Muscle layer of colon (tissue), 2 donors: ENCODE data around the gene CACTIN.

ENCODE experiments used
- H3K27ac ChIP-seq: one replicate; pipeline ENCODE4 v1.7.0; 2013; ENCODE audit warnings: low read depth, mild to moderate bottlenecking, low read length, moderate library complexity
- H3K27me3 ChIP-seq, 2 donors: one replicate each; pipeline ENCODE4 v1.7.0; 2013; ENCODE audit warnings: low read length in 2 of 2, mild to moderate bottlenecking in 2 of 2; ENCODE audit not compliant: insufficient read depth in 2 of 2, control insufficient read depth in 1 of 2
- H3K36me3 ChIP-seq: one replicate; pipeline ENCODE4 v1.7.0; 2013; ENCODE audit warnings: mild to moderate bottlenecking, low read length; ENCODE audit not compliant: insufficient read depth
- H3K4me1 ChIP-seq: one replicate; pipeline ENCODE4 v1.7.0; 2013; ENCODE audit warnings: mild to moderate bottlenecking, low read length; ENCODE audit not compliant: insufficient read depth
- H3K4me3 ChIP-seq, 2 donors: one replicate each; pipeline ENCODE4 v1.7.0; 2013; ENCODE audit warnings: low read length in 2 of 2, low read depth in 1 of 2, mild to moderate bottlenecking in 1 of 2, moderate library complexity in 1 of 2
- H3K9ac ChIP-seq: one replicate; pipeline ENCODE4 v1.7.0; 2013; ENCODE audit warnings: low read length
- H3K9me3 ChIP-seq: one replicate; pipeline ENCODE4 v1.7.0; 2013; ENCODE audit warnings: mild to moderate bottlenecking, low read length
- donor health status: abdominal sarcoma.
- donor health status: Adenocarcinoma of cecum.

CACTIN gene

GRCh38 chr19:3604987-3605343 is 21.6 kb downstream of the CACTIN start:
- H3K27me3 ChIP-seq: no peaks in the 10 kb centered on the region
- H3K9me3 ChIP-seq: no peaks in the 10 kb centered on the region
- no peak overlapping the region for H3K9ac ChIP-seq
- no peaks in the 10 kb centered on the region for H3K36me3 ChIP-seq
- no peak overlapping the region for H3K4me3 ChIP-seq
- no peak overlapping the region for H3K27ac ChIP-seq
- H3K4me1 ChIP-seq: peaks cover 13% of the 10 kb centered on the region

GRCh38 chr19:3604227-3604986 is 22.2 kb downstream of the CACTIN start:
- no peak overlapping the region for H3K4me3 ChIP-seq
- no peak overlapping the region for H3K27ac ChIP-seq

GRCh38 chr19:3603121-3603811 is 23.3 kb downstream of the CACTIN start:
- H3K9ac ChIP-seq: no peak overlapping the region
- no peaks in the 10 kb centered on the region for H3K9me3 ChIP-seq
- peaks cover 13% of the 10 kb centered on the region for H3K4me1 ChIP-seq
- no peak overlapping the region for H3K27ac ChIP-seq
- no peaks in the 10 kb centered on the region for H3K27me3 ChIP-seq
- H3K4me3 ChIP-seq: no peak overlapping the region
- H3K36me3 ChIP-seq: no peaks in the 10 kb centered on the region

More at GRCh38 chr19:3604227-3604986, 22.2 kb downstream of the CACTIN start:
- no peaks in the 10 kb centered on the region for H3K9me3 ChIP-seq
- H3K27me3 ChIP-seq: no peaks in the 10 kb centered on the region
- peaks cover 13% of the 10 kb centered on the region for H3K4me1 ChIP-seq
- no peak overlapping the region for H3K9ac ChIP-seq
- H3K36me3 ChIP-seq: no peaks in the 10 kb centered on the region

GRCh38 chr19:3601021-3601420 is 25.6 kb downstream of the CACTIN start:
- Histone ChIP-seq H3K4me1 (peaks cover 2% of the 10 kb centered on the region), H3K27me3 (no peaks in the 10 kb centered on the region), H3K36me3 (no peaks in the 10 kb centered on the region), H3K27ac (no peak overlapping the region), H3K9me3 (no peaks in the 10 kb centered on the region), H3K4me3 (no peak overlapping the region), H3K9ac (no peak overlapping the region)

- Histone ChIP-seq H3K27me3 (no peaks in the 10 kb centered on the region), H3K4me1 (no peaks in the 10 kb centered on the region), H3K4me3 (no peak overlapping the region), H3K27ac (no peak overlapping the region), H3K9ac (no peak overlapping the region), H3K36me3 (no peaks in the 10 kb centered on the region), H3K9me3 (no peaks in the 10 kb centered on the region)
Observed at GRCh38 chr19:3599776-3600187, 26.8 kb downstream of the CACTIN start.

GRCh38 chr19:3595521-3596061 is 31.0 kb downstream of the CACTIN start:
- H3K9ac ChIP-seq: no peak overlapping the region
- H3K27me3 ChIP-seq: no peaks in the 10 kb centered on the region

GRCh38 chr19:3593156-3593555 is 33.4 kb downstream of the CACTIN start:
- Histone ChIP-seq H3K36me3 (no peaks in the 10 kb centered on the region), H3K4me1 (no peaks in the 10 kb centered on the region), H3K27me3 (no peaks in the 10 kb centered on the region), H3K9me3 (no peaks in the 10 kb centered on the region), H3K9ac (no peak overlapping the region), H3K4me3 (no peak overlapping the region), H3K27ac (no peak overlapping the region)

More at GRCh38 chr19:3595521-3596061, 31.0 kb downstream of the CACTIN start:
- H3K27ac ChIP-seq: no peak overlapping the region
- no peaks in the 10 kb centered on the region for H3K36me3 ChIP-seq
- H3K4me3 ChIP-seq: no peak overlapping the region
- no peaks in the 10 kb centered on the region for H3K9me3 ChIP-seq
- no peaks in the 10 kb centered on the region for H3K4me1 ChIP-seq

GRCh38 chr19:3591876-3592613 is 34.5 kb downstream of the CACTIN start:
- H3K27me3 ChIP-seq: no peaks in the 10 kb centered on the region

GRCh38 chr19:3590991-3591659 is 35.5 kb downstream of the CACTIN start:
- H3K36me3 ChIP-seq: no peaks in the 10 kb centered on the region
- no peak overlapping the region for H3K27ac ChIP-seq
- H3K9me3 ChIP-seq: no peaks in the 10 kb centered on the region
- no peak overlapping the region for H3K9ac ChIP-seq
- H3K4me3 ChIP-seq: no peak overlapping the region
- H3K27me3 ChIP-seq: peaks cover 0 to 6% of the 10 kb centered on the region in 2 donors
- H3K4me1 ChIP-seq: peaks cover 8% of the 10 kb centered on the region

More at GRCh38 chr19:3591876-3592613, 34.5 kb downstream of the CACTIN start:
- Histone ChIP-seq H3K9ac (no peak overlapping the region), H3K4me1 (peaks cover 2% of the 10 kb centered on the region), H3K36me3 (no peaks in the 10 kb centered on the region), H3K4me3 (no peak overlapping the region), H3K27ac (no peak overlapping the region), H3K9me3 (no peaks in the 10 kb centered on the region)

- H3K36me3 ChIP-seq: no peaks in the 10 kb centered on the region
- no peak overlapping the region for H3K9ac ChIP-seq
- H3K9me3 ChIP-seq: no peaks in the 10 kb centered on the region
- H3K4me1 ChIP-seq: peaks cover 12% of the 10 kb centered on the region
- H3K4me3 ChIP-seq: no peak overlapping the region
- peaks cover 0 to 16% of the 10 kb centered on the region in 2 donors for H3K27me3 ChIP-seq
- no peak overlapping the region for H3K27ac ChIP-seq
Observed at GRCh38 chr19:3589949-3590348, 36.6 kb downstream of the CACTIN start.

- Histone ChIP-seq H3K4me1 (peaks cover 12% of the 10 kb centered on the region), H3K9ac (no peak overlapping the region), H3K36me3 (no peaks in the 10 kb centered on the region), H3K27ac (no peak overlapping the region), H3K9me3 (no peaks in the 10 kb centered on the region), H3K27me3 (peaks cover 0 to 17% of the 10 kb centered on the region in 2 donors), H3K4me3 (no peak overlapping the region)
Observed at GRCh38 chr19:3589439-3589838, 37.2 kb downstream of the CACTIN start.
